GM21737 (cell line): ENCODE data around the gene CCDC142.
A peak's percentile ranks its signal among the peaks of the same experiment; 100 is the strongest.

Experiments used
- ATAC-seq: cut with Tn5 transposase; IDR thresholded peaks from one replicate; pipeline ENCODE4 v1.9.1; 2021; ENCODE audit warnings: mild to moderate bottlenecking, moderate library complexity; ENCODE audit not compliant: unreplicated experiment

CCDC142 gene

GRCh38 chr2:74482801-74483674 lies at the start of gene CCDC142, which contains the start of gene TTC31:
CCDC142 (minus strand) TSS chr2:74482998; CDS start chr2:74482837, 161 bp downstream.
TTC31 (plus strand) TSS chr2:74483081; CDS start chr2:74483096, 15 bp downstream.
- ATAC-seq: peak; percentile 83

DNA sequence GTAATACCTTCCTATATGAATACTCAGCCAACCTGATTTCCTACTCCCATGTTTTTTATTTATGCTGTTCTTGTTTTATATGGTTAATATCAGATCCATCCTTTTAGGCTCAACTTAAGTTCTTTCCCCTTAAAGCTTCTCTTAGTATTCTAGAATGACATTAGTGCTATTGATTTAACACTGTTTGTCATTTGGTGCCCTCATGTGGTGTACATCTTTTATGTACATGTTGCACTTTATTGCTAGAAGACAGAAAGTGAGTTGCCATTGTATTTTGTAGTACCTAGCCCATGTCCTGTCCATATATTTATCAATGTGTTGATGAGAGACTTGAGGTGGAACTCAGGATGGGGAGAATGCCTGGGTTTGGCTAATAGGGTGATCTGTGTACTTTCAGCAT lies 49.4 kb upstream of the CCDC142 start:
- ATAC-seq: no peak

DNA sequence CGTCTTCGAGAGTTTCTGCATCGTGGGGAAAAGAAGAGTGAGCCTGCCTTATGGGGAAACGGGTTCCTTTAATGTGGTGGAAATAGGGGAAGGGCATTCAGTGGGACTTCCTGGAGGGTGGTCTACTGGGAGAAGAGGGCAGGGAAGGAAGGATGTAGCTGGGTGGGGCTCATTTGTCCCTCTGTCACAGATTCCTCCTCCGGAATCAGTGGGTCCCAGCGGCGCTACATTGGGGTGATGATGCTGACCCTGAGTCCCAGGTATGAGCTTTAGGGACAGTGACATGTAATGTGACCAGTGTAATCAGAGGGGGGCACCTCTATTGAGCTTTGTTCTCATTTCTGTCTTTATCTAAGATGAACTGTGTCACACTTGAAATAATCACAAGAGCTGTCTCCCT lies 48.9 kb upstream of the CCDC142 start:
- ATAC-seq: no peak

DNA sequence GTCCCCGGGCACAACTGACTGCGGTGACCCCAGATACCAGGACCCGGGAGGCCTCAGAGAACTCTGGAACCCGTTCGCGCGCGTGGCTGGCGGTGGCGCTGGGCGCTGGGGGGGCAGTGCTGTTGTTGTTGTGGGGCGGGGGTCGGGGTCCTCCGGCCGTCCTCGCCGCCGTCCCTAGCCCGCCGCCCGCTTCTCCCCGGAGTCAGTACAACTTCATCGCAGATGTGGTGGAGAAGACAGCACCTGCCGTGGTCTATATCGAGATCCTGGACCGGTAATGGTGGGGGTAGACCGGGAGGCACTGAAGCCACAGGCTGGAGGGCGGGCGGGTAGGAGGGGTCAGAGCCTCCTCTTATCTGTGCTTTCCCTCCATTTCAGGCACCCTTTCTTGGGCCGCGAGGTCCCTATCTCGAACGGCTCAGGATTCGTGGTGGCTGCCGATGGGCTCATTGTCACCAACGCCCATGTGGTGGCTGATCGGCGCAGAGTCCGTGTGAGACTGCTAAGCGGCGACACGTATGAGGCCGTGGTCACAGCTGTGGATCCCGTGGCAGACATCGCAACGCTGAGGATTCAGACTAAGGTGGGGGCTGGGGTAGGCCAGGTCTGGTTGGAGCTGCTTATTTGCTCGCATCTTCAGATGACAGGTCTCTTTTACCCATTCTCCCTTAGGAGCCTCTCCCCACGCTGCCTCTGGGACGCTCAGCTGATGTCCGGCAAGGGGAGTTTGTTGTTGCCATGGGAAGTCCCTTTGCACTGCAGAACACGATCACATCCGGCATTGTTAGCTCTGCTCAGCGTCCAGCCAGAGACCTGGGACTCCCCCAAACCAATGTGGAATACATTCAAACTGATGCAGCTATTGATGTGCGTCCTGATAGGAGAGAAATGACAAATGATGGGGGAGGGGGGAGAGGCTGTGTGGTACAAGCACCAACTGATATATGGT lies 47.7 kb upstream of the CCDC142 start:
- ATAC-seq: peak; percentile 33

DNA sequence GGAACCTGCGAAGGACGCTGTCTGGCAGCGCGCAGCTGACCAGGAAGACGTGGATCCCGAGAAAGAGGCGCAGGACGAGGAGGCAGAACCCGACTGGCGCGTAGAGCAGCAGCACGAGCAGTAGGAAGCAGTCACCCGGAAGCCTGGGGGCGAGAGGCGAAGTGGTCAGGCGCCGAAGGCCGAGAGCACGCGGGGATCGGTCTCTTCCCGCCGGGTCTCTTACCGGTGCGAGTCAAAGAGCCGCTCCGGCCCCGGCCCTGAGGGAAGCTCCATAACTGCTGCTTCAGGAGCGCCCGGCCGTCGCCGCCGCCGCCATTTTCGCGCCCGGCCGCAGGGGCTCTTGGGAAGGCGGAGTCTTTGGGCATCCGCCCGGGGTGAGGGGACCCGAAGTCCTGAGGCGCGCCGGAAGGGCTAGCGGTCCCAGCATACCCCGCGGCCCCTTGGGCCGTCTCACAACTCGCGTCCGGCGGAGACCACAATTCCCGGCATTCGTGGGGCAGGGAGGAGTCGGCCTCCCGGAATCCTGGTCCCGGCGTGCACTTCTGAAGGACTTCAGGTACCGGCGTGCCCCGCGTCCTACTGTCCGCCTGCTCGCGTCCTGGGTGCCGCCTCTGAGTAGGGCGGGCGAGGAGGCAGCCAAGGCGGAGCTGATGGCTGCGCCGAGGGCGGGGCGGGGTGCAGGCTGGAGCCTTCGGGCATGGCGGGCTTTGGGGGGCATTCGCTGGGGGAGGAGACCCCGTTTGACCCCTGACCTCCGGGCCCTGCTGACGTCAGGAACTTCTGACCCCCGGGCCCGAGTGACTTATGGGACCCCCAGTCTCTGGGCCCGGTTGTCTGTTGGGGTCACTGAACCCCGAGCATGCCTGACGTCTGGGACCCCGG lies 46.8 kb upstream of the CCDC142 start, which contains the start of the genes AUP1 and HTRA2:
Gene AUP1 (minus strand): TSS at position 350 of the 882 bp plus-strand sequence. CDS start 77 bp downstream, at position 273.
Gene HTRA2 (plus strand): TSS at position 577 of the 882 bp plus-strand sequence. CDS start 74 bp downstream, at position 651.
- peak; percentile 76 for ATAC-seq

DNA sequence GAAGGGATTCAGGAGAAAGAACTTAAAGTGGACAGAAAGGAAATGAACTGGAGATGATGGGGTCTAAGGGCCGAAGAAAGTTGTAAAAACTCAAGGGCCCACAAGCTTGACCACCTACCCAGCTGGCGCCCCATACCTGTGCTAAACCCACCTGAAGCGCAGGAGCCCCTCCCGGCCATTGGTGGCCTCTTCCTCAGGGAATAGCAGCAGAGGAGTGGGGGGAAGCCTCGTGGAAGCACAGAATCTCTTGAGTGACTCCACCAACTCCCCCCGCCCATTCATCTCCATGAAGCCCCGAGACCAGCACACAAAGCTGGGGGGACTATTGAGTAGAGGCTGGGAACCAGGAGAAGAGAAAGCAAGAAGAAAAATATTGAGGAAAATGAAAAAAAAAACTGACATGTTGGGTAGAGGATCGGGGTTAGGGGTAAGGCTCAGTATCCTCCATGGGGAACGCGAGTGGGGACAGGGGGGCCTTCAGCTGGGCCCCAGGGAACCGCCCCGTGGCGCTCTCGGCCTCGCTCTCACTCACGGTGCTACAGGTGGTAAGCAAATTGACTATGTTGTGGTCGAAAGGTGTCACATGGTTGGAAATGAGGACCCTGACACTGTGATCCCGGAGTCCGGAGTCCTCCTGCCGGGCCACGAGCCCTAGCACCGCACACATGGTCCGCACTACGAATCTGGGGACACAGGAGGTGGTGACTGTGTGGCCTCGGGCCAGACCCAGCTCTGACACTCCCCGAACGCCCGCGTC lies 46.0 kb upstream of the CCDC142 start:
- peak; percentile 5 for ATAC-seq

- ATAC-seq: no peak
These were observed 44.9 kb upstream of the CCDC142 start for GRCh38 chr2:74527741-74528140.

DNA sequence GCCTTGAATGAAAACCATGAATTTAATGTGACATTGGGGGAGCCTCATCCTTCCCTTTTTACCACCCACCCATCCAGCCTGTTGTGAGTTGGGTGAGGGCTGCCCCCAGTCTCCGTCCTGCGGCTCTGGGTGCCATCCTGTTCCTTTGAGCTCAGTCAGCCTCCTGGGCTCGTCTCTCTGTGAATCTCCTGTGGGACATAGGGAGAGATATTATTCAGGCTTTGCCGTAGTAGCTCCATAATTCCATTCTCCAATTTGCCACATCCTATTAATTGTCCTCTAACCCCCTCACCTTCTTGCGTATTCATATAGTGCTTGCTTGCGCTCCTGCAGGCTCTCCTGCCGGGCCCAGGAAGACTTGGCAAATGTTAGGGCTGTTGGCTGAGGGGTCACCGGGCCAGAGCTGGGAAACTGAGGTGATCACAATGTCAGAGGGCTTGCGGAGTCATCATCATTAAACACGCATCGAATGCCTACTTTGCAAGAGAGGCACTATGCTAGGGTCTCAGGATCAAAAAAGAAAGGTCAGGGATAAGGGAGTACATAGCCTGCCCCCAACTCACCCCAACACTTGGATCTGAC lies 43.9 kb upstream of the CCDC142 start:
- ATAC-seq: no peak

GRCh38 chr2:74525717-74526648 lies 43.2 kb upstream of the CCDC142 start, which contains the start of gene DQX1:
DQX1 (minus strand) TSS chr2:74526231; CDS start chr2:74525729, 502 bp downstream.
- no peak for ATAC-seq

- ATAC-seq: no peak
These were observed 42.3 kb upstream of the CCDC142 start for GRCh38 chr2:74524955-74525716.

DNA sequence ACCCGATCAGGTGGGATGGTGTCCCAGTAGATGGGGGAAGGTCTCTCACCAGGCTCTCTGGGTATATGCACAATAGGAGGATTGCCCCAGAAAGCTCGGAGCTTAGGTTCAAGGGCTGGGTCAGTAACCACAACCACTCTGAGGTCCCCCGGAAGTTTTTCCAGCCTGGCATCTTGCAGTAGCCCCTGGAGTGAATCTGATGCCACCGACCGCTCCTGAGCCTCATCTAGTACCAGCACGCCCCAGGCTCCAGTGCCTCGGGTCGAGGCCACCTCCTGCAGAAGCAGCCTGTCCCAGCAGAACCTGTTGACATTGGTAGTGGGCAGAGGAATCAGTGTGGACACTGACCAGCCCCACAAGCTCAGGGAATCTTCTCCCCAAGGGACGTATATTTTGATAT lies 41.2 kb upstream of the CCDC142 start:
- no peak for ATAC-seq

DNA sequence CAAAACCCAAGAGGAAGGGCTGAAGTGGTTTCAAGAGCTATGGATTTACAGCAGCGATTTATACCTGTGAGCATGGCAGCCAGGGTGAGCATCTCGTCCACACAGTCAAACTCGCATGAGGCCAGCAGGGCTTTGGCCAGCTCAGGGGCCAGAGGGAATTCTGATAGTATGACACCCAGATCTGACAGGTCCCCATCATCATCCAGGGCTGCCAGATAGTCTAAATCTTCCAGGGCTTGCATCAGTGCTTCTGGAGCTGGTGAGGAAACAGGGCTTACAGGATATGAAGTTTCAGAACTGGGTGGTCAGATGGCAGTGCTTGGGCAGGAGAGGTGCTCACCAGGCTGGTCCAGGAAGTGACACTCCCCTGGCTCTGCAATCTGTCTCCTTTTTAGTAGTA lies 39.7 kb upstream of the CCDC142 start:
- ATAC-seq: no peak

- no peak for ATAC-seq
These were observed 33.9 kb upstream of the CCDC142 start for GRCh38 chr2:74516650-74517049.

DNA sequence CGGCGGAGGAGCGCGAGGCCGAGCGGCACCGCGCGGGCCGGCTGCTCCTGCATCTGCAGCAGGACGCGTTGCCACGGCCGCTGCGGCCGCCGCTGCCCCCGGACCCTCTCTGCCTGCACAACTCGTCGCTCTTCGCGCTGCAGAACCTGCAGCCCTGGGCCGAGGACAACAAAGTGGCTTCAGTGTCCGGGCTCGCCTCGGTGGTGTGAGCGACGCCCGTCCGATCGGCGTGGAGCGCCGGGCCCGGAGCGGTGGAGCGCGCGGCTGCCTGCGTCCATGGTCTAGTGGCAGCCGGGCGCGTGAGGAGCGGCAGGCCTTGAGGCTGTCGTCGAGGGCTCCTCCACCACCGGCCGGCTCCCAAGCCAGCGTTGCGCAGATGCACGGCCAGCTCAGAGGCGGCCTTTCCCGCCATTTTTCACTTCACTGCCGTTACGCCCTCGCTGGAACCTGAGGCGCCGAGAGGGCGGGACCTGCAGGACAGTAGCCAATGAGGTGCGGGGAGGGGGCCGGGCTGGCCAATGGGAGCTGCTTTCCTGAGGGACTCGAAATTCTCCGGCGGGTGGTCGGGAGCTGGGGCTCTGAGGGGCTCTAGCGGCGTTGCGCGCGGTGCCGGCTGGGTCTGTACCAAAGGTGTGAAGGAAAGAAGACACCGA lies 33.3 kb upstream of the CCDC142 start:
- peak; percentile 54 for ATAC-seq

DNA sequence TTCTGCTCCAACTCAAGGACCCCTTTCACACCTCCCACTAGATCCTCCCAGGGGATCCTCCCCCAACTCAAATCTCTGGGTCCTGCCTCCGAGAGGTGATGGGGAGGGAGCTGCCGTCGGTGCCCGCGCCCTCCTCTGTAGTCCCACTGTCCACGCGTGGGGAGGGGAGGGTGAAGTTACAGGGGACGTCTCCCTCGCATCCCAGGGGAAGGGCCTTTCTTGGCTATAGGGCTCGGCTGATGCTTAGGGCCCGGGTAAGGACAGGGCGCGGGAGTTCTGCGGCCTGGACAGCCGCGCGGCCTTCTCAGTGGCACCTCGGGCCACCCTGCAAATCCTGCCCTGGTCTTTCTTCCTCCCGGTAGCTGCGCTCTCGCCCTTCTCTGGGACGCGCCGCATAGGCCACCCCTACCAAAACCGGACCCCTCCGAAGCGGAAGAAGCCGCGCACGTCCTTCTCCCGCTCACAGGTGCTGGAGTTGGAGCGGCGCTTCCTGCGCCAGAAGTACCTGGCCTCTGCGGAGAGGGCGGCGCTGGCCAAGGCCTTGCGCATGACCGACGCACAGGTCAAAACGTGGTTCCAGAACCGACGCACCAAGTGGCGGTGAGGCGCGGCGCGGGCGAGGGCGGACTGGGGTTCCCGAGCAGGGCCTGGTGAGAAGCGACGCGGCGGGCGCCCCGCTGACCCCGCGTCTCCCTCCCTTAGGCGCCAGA lies 32.6 kb upstream of the CCDC142 start:
- no peak for ATAC-seq
